SK-N-SH treated with all-trans-retinoic acid at 6 μM for 48 hours (cell line): ENCODE measurements around the gene MYH15.

Experiments
- ATAC-seq: fragments of 200-7000 bp; cut with Tn5 transposase; 3 replicates; pipeline ENCODE4 v1.9.1; 2020; ENCODE audit warnings: mild to moderate bottlenecking, moderate library complexity
- BACH2 ChIP-seq: fragments of 250-450 bp; sonication (Bioruptor Pico); IDR thresholded peaks from 2 replicates; pipeline ENCODE4 v1.9.0; 2021; ENCODE audit warnings: mild to moderate bottlenecking, borderline replicate concordance
- CREB5 ChIP-seq: fragments of 250-450 bp; sonication (Bioruptor Pico); IDR thresholded peaks from 2 replicates; pipeline ENCODE4 v1.5.1; 2020; ENCODE audit warnings: low read depth, mild to moderate bottlenecking, moderate library complexity
- ESRRG ChIP-seq: fragments of 250-450 bp; sonication (Bioruptor Pico); IDR thresholded peaks from 2 replicates; pipeline ENCODE4 v1.6.1; 2021; ENCODE audit warnings: mild to moderate bottlenecking
- GLIS3 ChIP-seq: fragments of 250-450 bp; sonication (Bioruptor Pico); IDR thresholded peaks from 2 replicates; pipeline ENCODE4 v1.5.0; 2020; ENCODE audit warnings: mild to moderate bottlenecking, moderate library complexity
- ISL1 ChIP-seq: fragments of 250-450 bp; sonication (Bioruptor Pico); IDR thresholded peaks from 2 replicates; pipeline ENCODE4 v2.1.2; 2022; ENCODE audit warnings: mild to moderate bottlenecking, moderate library complexity
- OSR1 ChIP-seq: fragments of 250-450 bp; sonication (Bioruptor Pico); IDR thresholded peaks from 2 replicates; pipeline ENCODE4 v1.8.0; 2022; ENCODE audit warnings: moderate library complexity, mild to moderate bottlenecking, inconsistent platforms
- PPARA ChIP-seq: fragments of 250-450 bp; sonication (Bioruptor Pico); IDR thresholded peaks from 2 replicates; pipeline ENCODE4 v1.5.0; 2020; ENCODE audit warnings: mild to moderate bottlenecking, borderline replicate concordance
- SNAI2 ChIP-seq: fragments of 250-450 bp; sonication (Bioruptor Pico); IDR thresholded peaks from 2 replicates; pipeline ENCODE4 v1.5.0; 2020; ENCODE audit warnings: mild to moderate bottlenecking, moderate library complexity
- TCF4 ChIP-seq: fragments of 250-450 bp; sonication (Bioruptor Pico); IDR thresholded peaks from 2 replicates; pipeline ENCODE4 v1.8.0; 2021; ENCODE audit warnings: mild to moderate bottlenecking, moderate library complexity, borderline replicate concordance
- TOX ChIP-seq: fragments of 250-450 bp; sonication (Bioruptor Pico); IDR thresholded peaks from 2 replicates; pipeline ENCODE4 v1.8.0; 2021; ENCODE audit warnings: mild to moderate bottlenecking, moderate library complexity, borderline replicate concordance
- ZC3H10 ChIP-seq: fragments of 250-450 bp; sonication (Bioruptor Pico); IDR thresholded peaks from 2 replicates; pipeline ENCODE4 v1.5.1; 2021; ENCODE audit warnings: mild to moderate bottlenecking, moderate library complexity
- ZFP3 ChIP-seq: fragments of 250-450 bp; sonication (Bioruptor Pico); IDR thresholded peaks from 2 replicates; pipeline ENCODE4 v1.5.0; 2020; ENCODE audit warnings: mild to moderate bottlenecking, moderate library complexity
- ZFP30 ChIP-seq: fragments of 450-650 bp; formaldehyde crosslinking; IDR thresholded peaks from 2 replicates; pipeline ENCODE4 v1.5.0; 2022; ENCODE audit warnings: mild to moderate bottlenecking, moderate library complexity
- ZNF565 ChIP-seq: fragments of 450-650 bp; formaldehyde crosslinking; conservative IDR thresholded peaks from 2 replicates; pipeline ENCODE4 v1.5.0; 2020; ENCODE audit warnings: low read depth, mild to moderate bottlenecking, moderate library complexity
- ZNF70 ChIP-seq: fragments of 450-650 bp; formaldehyde crosslinking; IDR thresholded peaks from 2 replicates; pipeline ENCODE4 v1.5.0; 2020; ENCODE audit warnings: mild to moderate bottlenecking, moderate library complexity
- ZNF8 ChIP-seq: fragments of 450-650 bp; formaldehyde crosslinking; IDR thresholded peaks from 2 replicates; pipeline ENCODE4 v1.5.0; 2020; ENCODE audit warnings: mild to moderate bottlenecking, moderate library complexity
- TF ChIP-seq, protein P1 (sequence below): fragments of 250-450 bp; sonication (Bioruptor Pico); IDR thresholded peaks from 2 replicates; pipeline ENCODE4 v1.5.0; 2020; ENCODE audit warnings: mild to moderate bottlenecking, moderate library complexity
- TF ChIP-seq, protein P2 (sequence below): fragments of 250-450 bp; sonication (Bioruptor Pico); IDR thresholded peaks from 2 replicates; pipeline ENCODE4 v1.5.1; 2021; ENCODE audit warnings: mild to moderate bottlenecking, moderate library complexity
- TF ChIP-seq, protein P3 (sequence below): fragments of 250-450 bp; sonication (Bioruptor Pico); IDR thresholded peaks from 2 replicates; pipeline ENCODE4 v1.8.0; 2020; ENCODE audit warnings: mild to moderate bottlenecking, moderate library complexity, borderline replicate concordance
- TF ChIP-seq, protein P4 (sequence below): fragments of 250-450 bp; sonication (Bioruptor Pico); IDR thresholded peaks from 2 replicates; pipeline ENCODE4 v1.8.0; 2021; ENCODE audit warnings: low read depth, mild to moderate bottlenecking, moderate library complexity, borderline replicate concordance

The MYH15 gene

GRCh38 chr3:108479224-108479623 lies 31.2 kb downstream of the MYH15 start:
- no peak for ATAC-seq
- no peak for TF ChIP-seq ZNF8 (CRISPR knock-in tag)
- no peak for TF ChIP-seq CREB5
- no peak for TF ChIP-seq OSR1
- TF ChIP-seq TOX (CRISPR knock-in tag) = no peak
- TF ChIP-seq, protein P1, sequence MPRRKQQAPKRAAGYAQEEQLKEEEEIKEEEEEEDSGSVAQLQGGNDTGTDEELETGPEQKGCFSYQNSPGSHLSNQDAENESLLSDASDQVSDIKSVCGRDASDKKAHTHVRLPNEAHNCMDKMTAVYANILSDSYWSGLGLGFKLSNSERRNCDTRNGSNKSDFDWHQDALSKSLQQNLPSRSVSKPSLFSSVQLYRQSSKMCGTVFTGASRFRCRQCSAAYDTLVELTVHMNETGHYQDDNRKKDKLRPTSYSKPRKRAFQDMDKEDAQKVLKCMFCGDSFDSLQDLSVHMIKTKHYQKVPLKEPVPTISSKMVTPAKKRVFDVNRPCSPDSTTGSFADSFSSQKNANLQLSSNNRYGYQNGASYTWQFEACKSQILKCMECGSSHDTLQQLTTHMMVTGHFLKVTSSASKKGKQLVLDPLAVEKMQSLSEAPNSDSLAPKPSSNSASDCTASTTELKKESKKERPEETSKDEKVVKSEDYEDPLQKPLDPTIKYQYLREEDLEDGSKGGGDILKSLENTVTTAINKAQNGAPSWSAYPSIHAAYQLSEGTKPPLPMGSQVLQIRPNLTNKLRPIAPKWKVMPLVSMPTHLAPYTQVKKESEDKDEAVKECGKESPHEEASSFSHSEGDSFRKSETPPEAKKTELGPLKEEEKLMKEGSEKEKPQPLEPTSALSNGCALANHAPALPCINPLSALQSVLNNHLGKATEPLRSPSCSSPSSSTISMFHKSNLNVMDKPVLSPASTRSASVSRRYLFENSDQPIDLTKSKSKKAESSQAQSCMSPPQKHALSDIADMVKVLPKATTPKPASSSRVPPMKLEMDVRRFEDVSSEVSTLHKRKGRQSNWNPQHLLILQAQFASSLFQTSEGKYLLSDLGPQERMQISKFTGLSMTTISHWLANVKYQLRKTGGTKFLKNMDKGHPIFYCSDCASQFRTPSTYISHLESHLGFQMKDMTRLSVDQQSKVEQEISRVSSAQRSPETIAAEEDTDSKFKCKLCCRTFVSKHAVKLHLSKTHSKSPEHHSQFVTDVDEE = no peak
- no peak for TF ChIP-seq ZFP30 (CRISPR knock-in tag)
- no peak for TF ChIP-seq ZNF565 (CRISPR knock-in tag)
- no peak for TF ChIP-seq PPARA (CRISPR knock-in tag)
- TF ChIP-seq ZFP3 (CRISPR knock-in tag) = no peak
- no peak for TF ChIP-seq SNAI2 (CRISPR knock-in tag)
- no peak for TF ChIP-seq ESRRG (CRISPR knock-in tag)
- no peak for TF ChIP-seq ISL1 (CRISPR knock-in tag)
- TF ChIP-seq, protein P2, sequence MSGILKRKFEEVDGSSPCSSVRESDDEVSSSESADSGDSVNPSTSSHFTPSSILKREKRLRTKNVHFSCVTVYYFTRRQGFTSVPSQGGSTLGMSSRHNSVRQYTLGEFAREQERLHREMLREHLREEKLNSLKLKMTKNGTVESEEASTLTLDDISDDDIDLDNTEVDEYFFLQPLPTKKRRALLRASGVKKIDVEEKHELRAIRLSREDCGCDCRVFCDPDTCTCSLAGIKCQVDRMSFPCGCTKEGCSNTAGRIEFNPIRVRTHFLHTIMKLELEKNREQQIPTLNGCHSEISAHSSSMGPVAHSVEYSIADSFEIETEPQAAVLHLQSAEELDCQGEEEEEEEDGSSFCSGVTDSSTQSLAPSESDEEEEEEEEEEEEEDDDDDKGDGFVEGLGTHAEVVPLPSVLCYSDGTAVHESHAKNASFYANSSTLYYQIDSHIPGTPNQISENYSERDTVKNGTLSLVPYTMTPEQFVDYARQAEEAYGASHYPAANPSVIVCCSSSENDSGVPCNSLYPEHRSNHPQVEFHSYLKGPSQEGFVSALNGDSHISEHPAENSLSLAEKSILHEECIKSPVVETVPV (CRISPR knock-in tag) = no peak

- no peak for TF ChIP-seq SNAI2 (CRISPR knock-in tag)
- no peak for TF ChIP-seq ZNF70
- TF ChIP-seq CREB5 = no peak
- no peak for TF ChIP-seq GLIS3
- TF ChIP-seq ZFP3 (CRISPR knock-in tag) = no peak
- TF ChIP-seq, protein P3, sequence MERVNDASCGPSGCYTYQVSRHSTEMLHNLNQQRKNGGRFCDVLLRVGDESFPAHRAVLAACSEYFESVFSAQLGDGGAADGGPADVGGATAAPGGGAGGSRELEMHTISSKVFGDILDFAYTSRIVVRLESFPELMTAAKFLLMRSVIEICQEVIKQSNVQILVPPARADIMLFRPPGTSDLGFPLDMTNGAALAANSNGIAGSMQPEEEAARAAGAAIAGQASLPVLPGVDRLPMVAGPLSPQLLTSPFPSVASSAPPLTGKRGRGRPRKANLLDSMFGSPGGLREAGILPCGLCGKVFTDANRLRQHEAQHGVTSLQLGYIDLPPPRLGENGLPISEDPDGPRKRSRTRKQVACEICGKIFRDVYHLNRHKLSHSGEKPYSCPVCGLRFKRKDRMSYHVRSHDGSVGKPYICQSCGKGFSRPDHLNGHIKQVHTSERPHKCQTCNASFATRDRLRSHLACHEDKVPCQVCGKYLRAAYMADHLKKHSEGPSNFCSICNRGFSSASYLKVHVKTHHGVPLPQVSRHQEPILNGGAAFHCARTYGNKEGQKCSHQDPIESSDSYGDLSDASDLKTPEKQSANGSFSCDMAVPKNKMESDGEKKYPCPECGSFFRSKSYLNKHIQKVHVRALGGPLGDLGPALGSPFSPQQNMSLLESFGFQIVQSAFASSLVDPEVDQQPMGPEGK (CRISPR knock-in tag) = no peak
- TF ChIP-seq ZFP30 (CRISPR knock-in tag) = no peak
- TF ChIP-seq OSR1 = no peak
- no peak for TF ChIP-seq ZC3H10
- TF ChIP-seq ZNF8 (CRISPR knock-in tag) = no peak
- TF ChIP-seq, protein P4, sequence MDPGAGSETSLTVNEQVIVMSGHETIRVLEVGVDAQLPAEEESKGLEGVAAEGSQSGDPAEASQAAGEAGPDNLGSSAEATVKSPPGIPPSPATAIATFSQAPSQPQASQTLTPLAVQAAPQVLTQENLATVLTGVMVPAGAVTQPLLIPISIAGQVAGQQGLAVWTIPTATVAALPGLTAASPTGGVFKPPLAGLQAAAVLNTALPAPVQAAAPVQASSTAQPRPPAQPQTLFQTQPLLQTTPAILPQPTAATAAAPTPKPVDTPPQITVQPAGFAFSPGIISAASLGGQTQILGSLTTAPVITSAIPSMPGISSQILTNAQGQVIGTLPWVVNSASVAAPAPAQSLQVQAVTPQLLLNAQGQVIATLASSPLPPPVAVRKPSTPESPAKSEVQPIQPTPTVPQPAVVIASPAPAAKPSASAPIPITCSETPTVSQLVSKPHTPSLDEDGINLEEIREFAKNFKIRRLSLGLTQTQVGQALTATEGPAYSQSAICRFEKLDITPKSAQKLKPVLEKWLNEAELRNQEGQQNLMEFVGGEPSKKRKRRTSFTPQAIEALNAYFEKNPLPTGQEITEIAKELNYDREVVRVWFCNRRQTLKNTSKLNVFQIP (CRISPR knock-in tag) = no peak
- TF ChIP-seq BACH2 = no peak
- peak; percentile 64 for ATAC-seq
Observed at GRCh38 chr3:108477511-108478147, 32.8 kb downstream of the MYH15 start.

- ATAC-seq = no peak
- TF ChIP-seq TCF4 (CRISPR knock-in tag) (no peak), PPARA (CRISPR knock-in tag) (no peak), ISL1 (CRISPR knock-in tag) (no peak)
Observed at GRCh38 chr3:108475220-108475782, 35.1 kb downstream of the MYH15 start.
